ENCODE data around the gene SLC30A7.

The SLC30A7 gene

DNA sequence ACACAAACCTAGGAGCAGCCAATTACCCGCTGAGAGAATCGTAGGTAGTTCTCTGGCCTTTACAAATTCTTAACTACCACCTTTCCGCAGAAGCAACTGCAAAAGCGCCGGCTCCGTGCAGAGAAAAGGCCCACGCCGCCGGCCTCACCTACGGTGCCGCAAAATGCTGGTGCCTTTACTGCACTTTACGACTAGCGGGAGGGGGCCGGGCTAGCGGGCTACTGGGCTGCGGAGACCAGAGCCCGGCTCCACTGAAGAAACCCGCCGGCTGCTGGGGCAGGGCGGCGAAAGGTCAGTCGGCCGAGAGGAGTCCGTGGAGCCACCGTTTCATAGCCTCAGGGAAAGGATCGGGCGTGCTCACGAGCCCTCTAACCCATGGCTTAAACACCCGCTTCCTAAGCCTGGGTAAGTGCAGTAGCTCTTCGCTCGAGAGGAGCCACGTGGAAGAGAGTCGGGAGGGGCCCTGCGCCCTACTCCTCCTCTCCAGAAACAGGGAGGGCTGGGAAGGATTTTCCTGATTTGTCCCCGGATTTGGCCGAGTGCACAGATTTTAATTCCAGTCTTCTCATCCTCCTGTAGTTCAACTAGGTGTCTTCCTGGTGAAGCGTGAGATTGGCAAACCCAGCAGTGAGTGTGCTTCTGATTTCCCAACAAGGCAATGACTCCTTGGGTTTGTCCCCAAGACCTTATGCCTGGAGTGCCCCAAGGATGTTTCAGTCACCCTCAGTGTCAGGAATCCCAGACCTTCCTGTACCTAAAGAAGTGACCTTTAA, 130.0 kb downstream of the SLC30A7 start, which contains the start of gene DPH5:
TSS of gene DPH5 (minus strand) at position 128 of the 773 bp plus-strand sequence. CDS start 341 bp downstream, outside the sequence.
- Histone ChIP-seq H3K27me3 (ENCODE audit: insufficient read depth, poor library complexity, severe bottlenecking) (no peaks in the 10 kb centered on the region), H3K4me3 (replicated peaks; ENCODE audit: insufficient read depth, low read length) (peak within 1 kb of the TSS; percentile 94), H3K27ac (replicated peaks) (peak within 1 kb of the TSS; percentile 83)
- peak; percentile 83 to 93 for DNase-seq (ENCODE audit: low read depth in 1 of 2, low spot score in 1 of 2)
- TF ChIP-seq POLR2AphosphoS5 (IDR thresholded peaks at IDR 0.05; ENCODE audit: low read depth) (peak; percentile 88), GABPA (IDR thresholded peaks at IDR 0.05; ENCODE audit: low read depth) (no peak), SPI1 (IDR thresholded peaks at IDR 0.05; ENCODE audit: borderline replicate concordance, low read depth) (no peak)
- TF ChIP-seq, protein P1, sequence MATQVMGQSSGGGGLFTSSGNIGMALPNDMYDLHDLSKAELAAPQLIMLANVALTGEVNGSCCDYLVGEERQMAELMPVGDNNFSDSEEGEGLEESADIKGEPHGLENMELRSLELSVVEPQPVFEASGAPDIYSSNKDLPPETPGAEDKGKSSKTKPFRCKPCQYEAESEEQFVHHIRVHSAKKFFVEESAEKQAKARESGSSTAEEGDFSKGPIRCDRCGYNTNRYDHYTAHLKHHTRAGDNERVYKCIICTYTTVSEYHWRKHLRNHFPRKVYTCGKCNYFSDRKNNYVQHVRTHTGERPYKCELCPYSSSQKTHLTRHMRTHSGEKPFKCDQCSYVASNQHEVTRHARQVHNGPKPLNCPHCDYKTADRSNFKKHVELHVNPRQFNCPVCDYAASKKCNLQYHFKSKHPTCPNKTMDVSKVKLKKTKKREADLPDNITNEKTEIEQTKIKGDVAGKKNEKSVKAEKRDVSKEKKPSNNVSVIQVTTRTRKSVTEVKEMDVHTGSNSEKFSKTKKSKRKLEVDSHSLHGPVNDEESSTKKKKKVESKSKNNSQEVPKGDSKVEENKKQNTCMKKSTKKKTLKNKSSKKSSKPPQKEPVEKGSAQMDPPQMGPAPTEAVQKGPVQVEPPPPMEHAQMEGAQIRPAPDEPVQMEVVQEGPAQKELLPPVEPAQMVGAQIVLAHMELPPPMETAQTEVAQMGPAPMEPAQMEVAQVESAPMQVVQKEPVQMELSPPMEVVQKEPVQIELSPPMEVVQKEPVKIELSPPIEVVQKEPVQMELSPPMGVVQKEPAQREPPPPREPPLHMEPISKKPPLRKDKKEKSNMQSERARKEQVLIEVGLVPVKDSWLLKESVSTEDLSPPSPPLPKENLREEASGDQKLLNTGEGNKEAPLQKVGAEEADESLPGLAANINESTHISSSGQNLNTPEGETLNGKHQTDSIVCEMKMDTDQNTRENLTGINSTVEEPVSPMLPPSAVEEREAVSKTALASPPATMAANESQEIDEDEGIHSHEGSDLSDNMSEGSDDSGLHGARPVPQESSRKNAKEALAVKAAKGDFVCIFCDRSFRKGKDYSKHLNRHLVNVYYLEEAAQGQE (IDR thresholded peaks at IDR 0.05; ENCODE audit: insufficient replicate concordance, low read depth), result no peak

DNA sequence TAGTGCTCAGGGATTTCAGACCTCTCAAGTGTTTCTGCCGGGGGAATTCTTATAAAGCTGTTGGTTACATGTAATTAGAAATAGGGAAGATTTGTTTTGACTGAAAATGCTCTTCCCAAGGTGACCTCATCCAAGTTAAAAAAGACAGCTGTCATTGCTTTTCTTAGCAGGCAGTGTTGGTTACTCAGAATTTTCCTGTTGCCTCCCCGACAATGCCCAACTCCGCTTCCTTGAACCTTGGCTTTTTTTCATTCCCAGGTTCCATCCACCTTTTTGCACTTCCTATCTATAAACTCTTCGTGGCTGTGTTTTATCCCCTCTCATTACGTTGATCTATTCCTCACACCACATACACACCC, 130.5 kb downstream of the SLC30A7 start:
- no peaks in the 10 kb centered on the region for H3K27me3 ChIP-seq (ENCODE audit: insufficient read depth, poor library complexity, severe bottlenecking)
- no peak for DNase-seq (ENCODE audit: low read depth in 1 of 2, low spot score in 1 of 2)
- H3K4me3 ChIP-seq (replicated peaks; ENCODE audit: insufficient read depth, low read length), result peak overlapping the region; percentile 94
- peak overlapping the region; percentile 83 for H3K27ac ChIP-seq (replicated peaks)
- TF ChIP-seq, protein P2, sequence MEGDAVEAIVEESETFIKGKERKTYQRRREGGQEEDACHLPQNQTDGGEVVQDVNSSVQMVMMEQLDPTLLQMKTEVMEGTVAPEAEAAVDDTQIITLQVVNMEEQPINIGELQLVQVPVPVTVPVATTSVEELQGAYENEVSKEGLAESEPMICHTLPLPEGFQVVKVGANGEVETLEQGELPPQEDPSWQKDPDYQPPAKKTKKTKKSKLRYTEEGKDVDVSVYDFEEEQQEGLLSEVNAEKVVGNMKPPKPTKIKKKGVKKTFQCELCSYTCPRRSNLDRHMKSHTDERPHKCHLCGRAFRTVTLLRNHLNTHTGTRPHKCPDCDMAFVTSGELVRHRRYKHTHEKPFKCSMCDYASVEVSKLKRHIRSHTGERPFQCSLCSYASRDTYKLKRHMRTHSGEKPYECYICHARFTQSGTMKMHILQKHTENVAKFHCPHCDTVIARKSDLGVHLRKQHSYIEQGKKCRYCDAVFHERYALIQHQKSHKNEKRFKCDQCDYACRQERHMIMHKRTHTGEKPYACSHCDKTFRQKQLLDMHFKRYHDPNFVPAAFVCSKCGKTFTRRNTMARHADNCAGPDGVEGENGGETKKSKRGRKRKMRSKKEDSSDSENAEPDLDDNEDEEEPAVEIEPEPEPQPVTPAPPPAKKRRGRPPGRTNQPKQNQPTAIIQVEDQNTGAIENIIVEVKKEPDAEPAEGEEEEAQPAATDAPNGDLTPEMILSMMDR (IDR thresholded peaks at IDR 0.05; ENCODE audit: insufficient read depth, low read length), result no peak
- no peak for TF ChIP-seq SPI1 (IDR thresholded peaks at IDR 0.05; ENCODE audit: borderline replicate concordance, low read depth)

DNA sequence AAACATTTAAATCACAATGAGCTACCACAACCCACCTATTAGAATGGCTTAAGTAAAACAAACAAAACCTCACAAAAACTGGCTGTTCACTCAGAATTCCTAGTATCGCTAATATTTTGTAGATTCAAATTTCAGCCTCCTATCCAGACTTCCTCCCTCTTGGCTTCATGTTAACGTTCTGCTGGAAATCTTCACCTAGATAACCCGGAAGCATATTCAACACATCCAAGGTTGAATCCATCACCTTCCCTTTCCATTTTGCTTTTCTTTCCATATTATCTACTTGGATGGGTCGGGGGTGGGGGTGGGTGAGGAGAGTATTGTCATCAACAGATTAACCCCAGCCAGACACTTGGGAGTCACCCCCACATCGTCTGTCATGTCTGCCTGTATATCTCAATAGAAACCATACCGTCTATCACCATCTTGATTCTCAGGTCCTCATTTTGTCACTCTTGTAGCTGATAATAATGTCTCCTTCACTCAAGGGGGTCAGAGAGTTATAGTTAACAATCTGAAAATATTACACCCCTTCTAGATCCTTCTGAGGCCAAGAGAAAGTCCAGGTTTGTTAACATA, 131.4 kb downstream of the SLC30A7 start:
- H3K4me3 ChIP-seq (replicated peaks; ENCODE audit: insufficient read depth, low read length), result no peak overlapping the region
- no peak overlapping the region for H3K27ac ChIP-seq (replicated peaks)
- TF ChIP-seq, protein P1 (IDR thresholded peaks at IDR 0.05; ENCODE audit: insufficient replicate concordance, low read depth), result no peak
- TF ChIP-seq GABPA (IDR thresholded peaks at IDR 0.05; ENCODE audit: low read depth) (no peak), POLR2AphosphoS5 (IDR thresholded peaks at IDR 0.05; ENCODE audit: low read depth) (no peak)
- TF ChIP-seq, protein P2 (IDR thresholded peaks at IDR 0.05; ENCODE audit: insufficient read depth, low read length), result no peak
- DNase-seq (ENCODE audit: low read depth in 1 of 2, low spot score in 1 of 2), result no peak
- H3K27me3 ChIP-seq (ENCODE audit: insufficient read depth, poor library complexity, severe bottlenecking), result no peaks in the 10 kb centered on the region

DNA sequence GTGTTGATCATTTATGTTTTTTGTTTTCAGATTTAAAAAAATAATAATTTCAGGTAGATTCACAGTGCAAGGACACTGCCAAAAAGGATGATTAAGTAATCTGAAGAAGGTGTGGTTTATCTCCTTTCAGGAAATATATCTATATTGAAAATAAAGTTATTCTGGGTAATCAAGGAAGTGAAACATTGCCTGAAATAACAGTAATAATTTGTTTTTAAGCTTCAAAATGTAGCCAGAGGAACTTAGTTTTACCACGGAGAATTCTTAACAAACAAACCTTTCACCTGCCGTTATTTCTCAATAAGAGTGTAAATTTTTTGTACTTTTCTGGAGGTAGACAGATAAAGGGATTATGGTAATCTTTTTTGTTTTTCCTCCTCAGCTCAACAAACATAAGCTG, 132.6 kb downstream of the SLC30A7 start:
- Histone ChIP-seq H3K27me3 (ENCODE audit: insufficient read depth, poor library complexity, severe bottlenecking) (no peaks in the 10 kb centered on the region), H3K27ac (replicated peaks) (no peak overlapping the region), H3K4me3 (replicated peaks; ENCODE audit: insufficient read depth, low read length) (no peak overlapping the region)
- TF ChIP-seq, protein P1 (IDR thresholded peaks at IDR 0.05; ENCODE audit: insufficient replicate concordance, low read depth), result no peak
- TF ChIP-seq, protein P2 (IDR thresholded peaks at IDR 0.05; ENCODE audit: insufficient read depth, low read length), result no peak
- TF ChIP-seq SPI1 (IDR thresholded peaks at IDR 0.05; ENCODE audit: borderline replicate concordance, low read depth) (no peak), POLR2AphosphoS5 (IDR thresholded peaks at IDR 0.05; ENCODE audit: low read depth) (no peak), GABPA (IDR thresholded peaks at IDR 0.05; ENCODE audit: low read depth) (no peak)
- DNase-seq (ENCODE audit: low read depth in 1 of 2, low spot score in 1 of 2), result no peak
